Breast epithelium (tissue), 3 donors: ENCODE measurements around the gene PLSCR1.

Source experiments
- POLR2A ChIP-seq: fragments of 450-650 bp; IDR thresholded peaks from one replicate; pipeline ENCODE4 v1.6.1; 2016; ENCODE audit warnings: antibody characterized with exemption, mild to moderate bottlenecking, moderate library complexity
- POLR2AphosphoS5 ChIP-seq, 3 donors: sonication (generic); formaldehyde crosslinking; IDR thresholded peaks; one replicate each; pipeline ENCODE4 v1.6.1; 2017; ENCODE audit warnings: antibody characterized with exemption in 3 of 3
- TF ChIP-seq, protein P1 (sequence below), 3 donors: fragments of 450-650 bp; IDR thresholded peaks; one replicate each; pipeline ENCODE4 v1.5.1; 2016 to 2017; ENCODE audit warnings: antibody characterized with exemption in 3 of 3, mild to moderate bottlenecking in 3 of 3, moderate library complexity in 3 of 3

- TF ChIP-seq, protein P1, sequence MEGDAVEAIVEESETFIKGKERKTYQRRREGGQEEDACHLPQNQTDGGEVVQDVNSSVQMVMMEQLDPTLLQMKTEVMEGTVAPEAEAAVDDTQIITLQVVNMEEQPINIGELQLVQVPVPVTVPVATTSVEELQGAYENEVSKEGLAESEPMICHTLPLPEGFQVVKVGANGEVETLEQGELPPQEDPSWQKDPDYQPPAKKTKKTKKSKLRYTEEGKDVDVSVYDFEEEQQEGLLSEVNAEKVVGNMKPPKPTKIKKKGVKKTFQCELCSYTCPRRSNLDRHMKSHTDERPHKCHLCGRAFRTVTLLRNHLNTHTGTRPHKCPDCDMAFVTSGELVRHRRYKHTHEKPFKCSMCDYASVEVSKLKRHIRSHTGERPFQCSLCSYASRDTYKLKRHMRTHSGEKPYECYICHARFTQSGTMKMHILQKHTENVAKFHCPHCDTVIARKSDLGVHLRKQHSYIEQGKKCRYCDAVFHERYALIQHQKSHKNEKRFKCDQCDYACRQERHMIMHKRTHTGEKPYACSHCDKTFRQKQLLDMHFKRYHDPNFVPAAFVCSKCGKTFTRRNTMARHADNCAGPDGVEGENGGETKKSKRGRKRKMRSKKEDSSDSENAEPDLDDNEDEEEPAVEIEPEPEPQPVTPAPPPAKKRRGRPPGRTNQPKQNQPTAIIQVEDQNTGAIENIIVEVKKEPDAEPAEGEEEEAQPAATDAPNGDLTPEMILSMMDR (IDR thresholded peaks at IDR 0.05): no peak
- TF ChIP-seq POLR2A: no peak
- TF ChIP-seq POLR2AphosphoS5 (IDR thresholded peaks at IDR 0.05): no peak
Observed at GRCh38 chr3:146491303-146491702, 53.1 kb downstream of the PLSCR1 start.
